Hepatocyte (in vitro differentiated cells): ENCODE results near the gene AICDA. TPM values are rescaled to one million over a fixed set of nuclear protein-coding genes. Genes with fewer than 3 reads are reported as not detected.

Experiments used
- polyA plus RNA-seq: library from polyadenylated mRNA; unstranded; fragments of >200 nt; fragmentation: Nextera tagmentation; extraction: Ambion mirVana; gene quantifications from 2 replicates; pipeline ENCODE4 v1.2.1, GENCODE V29; 2016
- small RNA-seq: library from RNA; depleted of rRNA; stranded (forward); fragments of <200 nt; gene quantifications from one replicate; pipeline ENCODE3, GENCODE V24; 2014
- total RNA-seq: library from RNA; depleted of rRNA; stranded (reverse); fragments of >200 nt; gene quantifications from 2 replicates; pipeline ENCODE4 v1.2.3, GENCODE V29; 2014

Gene AICDA
- total and polyA plus RNA-seq, 2 experiments from 2014 or later = 0.23 TPM; not detected in 1

Small RNA genes within 50 kb of the gene (small RNA-seq; reads per million reads assigned to genes)
- gene RF00019 (not detected), gene RF00564 (not detected)

Other genes starting within 250 kb of the AICDA start
- gene CLEC6A, start 156.9 kb downstream of the AICDA start, total RNA-seq = not detected in 2 replicates
- not detected in 2 replicates for gene CLEC6A, start 156.9 kb downstream of the AICDA start, polyA plus RNA-seq
- 0.10 TPM in 1 of 2 replicates, not detected in the other for gene CLEC4D, start 99.4 kb downstream of the AICDA start, total RNA-seq
- not detected in 2 replicates for gene CLEC4D, start 99.4 kb downstream of the AICDA start, polyA plus RNA-seq
- not detected in 2 replicates for gene CLEC4E, start 72.0 kb downstream of the AICDA start, total RNA-seq
- not detected in 2 replicates for gene CLEC4E, start 72.0 kb downstream of the AICDA start, polyA plus RNA-seq
- 1.7 and 1.9 TPM in 2 replicates for gene MFAP5, start 50.0 kb upstream of the AICDA start, total RNA-seq
- 0.15 and 1.0 TPM in 2 replicates for gene MFAP5, start 50.0 kb upstream of the AICDA start, polyA plus RNA-seq
- gene RIMKLB, start 85.1 kb upstream of the AICDA start, total RNA-seq = 28.9 and 37.3 TPM in 2 replicates
- gene RIMKLB, start 85.1 kb upstream of the AICDA start, polyA plus RNA-seq = 20.7 and 25.7 TPM in 2 replicates
- 0.72 and 1.1 TPM in 2 replicates for gene A2ML1, start 209.8 kb upstream of the AICDA start, total RNA-seq
- gene A2ML1, start 209.8 kb upstream of the AICDA start, polyA plus RNA-seq = 0.38 and 1.0 TPM in 2 replicates